Transverse colon (tissue), 4 donors: ENCODE measurements around the gene AHDC1. TPM values are rescaled to one million over a fixed set of nuclear protein-coding genes. Genes with fewer than 3 reads are reported as not detected.
A peak's percentile ranks its signal among the peaks of the same experiment; 100 is the strongest.
"Not testable (repeated sequence)": the region's sequence is repeated elsewhere in the genome, so short reads cannot be mapped to it uniquely, and the experiment has no call there.

Source experiments
- DNase-seq: peaks from one replicate; pipeline ENCODE4 v3.0.0-alpha.2; 2019
- H3K27ac ChIP-seq, 4 donors: fragments of 200-600 bp; sonication (generic); 2 replicates each; pipeline ENCODE4 v1.5.1; 2016 to 2018; ENCODE audit warnings: inconsistent platforms in 4 of 4
- H3K27me3 ChIP-seq: fragments of 200-600 bp; sonication (generic); 2 replicates; pipeline ENCODE4 v1.5.1; 2017; ENCODE audit warnings: inconsistent platforms
- H3K36me3 ChIP-seq, 4 donors: fragments of 200-600 bp; sonication (generic); 2 replicates each; pipeline ENCODE4 v1.5.1; 2017 to 2019; ENCODE audit warnings: inconsistent platforms in 4 of 4
- H3K4me1 ChIP-seq, 4 donors: fragments of 200-600 bp; sonication (generic); 2 replicates each; pipeline ENCODE4 v1.5.1; 2017 to 2020; ENCODE audit warnings: inconsistent platforms in 4 of 4
- H3K4me3 ChIP-seq, 4 donors: fragments of 200-600 bp; sonication (generic); 1 replicate in 1 of 4; 2 replicates in 3 of 4; pipeline versions ENCODE4 v1.5.1 to v1.6.1; 2017 to 2019; ENCODE audit warnings: inconsistent platforms in 4 of 4
- H3K9me3 ChIP-seq, 2 donors: fragments of 200-600 bp; sonication (generic); 2 replicates each; pipeline ENCODE4 v1.5.1; 2017 to 2019; ENCODE audit warnings: inconsistent platforms in 2 of 2
- EP300 ChIP-seq: sonication (generic); formaldehyde crosslinking; IDR thresholded peaks from one replicate; pipeline ENCODE4 v1.6.1; 2017; ENCODE audit warnings: antibody characterized with exemption, low read depth
- POLR2A ChIP-seq: fragments of 450-650 bp; IDR thresholded peaks from one replicate; pipeline ENCODE4 v1.6.1; 2016; ENCODE audit warnings: antibody characterized with exemption, mild to moderate bottlenecking, moderate library complexity
- POLR2AphosphoS5 ChIP-seq, 3 donors: sonication (generic); formaldehyde crosslinking; IDR thresholded peaks; one replicate each; pipeline ENCODE4 v1.6.1; 2016; ENCODE audit warnings: antibody characterized with exemption in 3 of 3
- WGBS, 2 donors: methylation state at CpG; one replicate each; pipeline ENCODE4 v1.1.5; 2018; ENCODE audit warnings: low coverage in 1 of 2; 5-methylcytosine and 5-hydroxymethylcytosine counted together
- in situ Hi-C, 4 donors: fragments of 200-750 bp; cut with MboI; loops; one replicate each; pipeline versions ENCODE4 v1.15.0 to v1.15.1; 2017; ENCODE audit warnings: low sequenced_read_pairs in 3 of 4, low pct_ligation_motif_present in 1 of 4, low pct_unique_long_range_greater_than_20kb in 1 of 4
- intact Hi-C: fragments of 100-400 bp; cut with DNase I; formaldehyde crosslinking; loops from one replicate; pipeline ENCODE4 v1.15.1; 2023; ENCODE audit warnings: low total_unique reads
- total RNA-seq, 4 donors: library from RNA; depleted of rRNA; stranded (reverse); fragments of >200 nt; gene quantifications; one replicate each; pipeline ENCODE4 v1.1.0, GENCODE V29; 2016
- TF ChIP-seq, protein P1 (sequence below), 5 experiments: fragments of 200-600 bp in 3 of 5; fragments of 450-650 bp in 2 of 5; sonication (generic) in 3 of 5; IDR thresholded peaks; 1 replicate in 2 of 5; 2 replicates in 3 of 5; pipeline ENCODE4 v1.5.1; 2016 to 2017; ENCODE audit warnings: antibody characterized with exemption in 5 of 5, inconsistent platforms in 3 of 5, mild to moderate bottlenecking in 2 of 5, moderate library complexity in 1 of 5

The AHDC1 gene
- total RNA-seq, 4 donors from 2014 or later: 11.7 to 34.4 (median 21.3) TPM

DNA sequence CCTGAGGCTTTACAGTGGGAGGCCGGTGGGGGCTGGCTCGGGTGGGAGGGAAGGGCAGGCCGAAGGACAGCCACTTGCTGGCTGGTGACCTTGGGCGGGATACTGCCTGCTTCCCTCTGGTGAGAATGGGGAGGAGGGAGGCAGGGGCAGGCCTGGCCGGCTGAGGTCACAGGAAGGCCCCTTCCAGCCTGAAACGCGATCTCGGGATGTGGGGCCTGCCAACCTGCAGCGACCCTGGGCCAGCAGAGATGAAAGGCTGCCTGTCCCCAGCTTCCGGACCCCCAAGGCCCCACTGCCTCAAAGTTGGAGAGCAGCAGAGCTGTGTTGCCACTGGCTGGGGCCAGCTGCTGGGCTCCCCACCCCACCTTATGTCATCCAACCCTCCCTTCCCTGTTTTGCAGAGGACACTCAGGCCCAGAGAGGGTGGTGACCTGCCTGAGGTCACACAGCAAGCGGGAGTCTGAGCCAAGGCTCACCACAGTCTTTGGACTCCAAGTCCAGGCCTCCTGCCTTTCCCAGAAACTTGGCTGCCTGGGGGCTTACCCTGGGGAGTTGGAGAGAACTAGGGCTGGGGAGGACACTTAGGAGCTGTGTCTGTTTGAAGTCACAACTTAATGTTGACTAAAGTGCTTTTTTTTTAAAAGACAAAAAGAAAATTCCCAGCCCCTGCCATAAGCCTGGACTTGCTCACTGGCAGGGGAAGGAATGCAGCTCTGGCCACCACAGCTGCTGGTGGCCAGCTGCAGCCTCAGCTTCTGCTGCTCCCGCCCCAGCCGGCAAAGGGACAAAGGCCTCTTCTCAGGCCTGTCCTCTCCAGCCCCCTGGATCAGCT lies 99.1 kb downstream of the AHDC1 start:
- 37% methylated on average over 8 of the region's 13 CpGs; no CpG with 5 or more reads in 1 of the 2 donors for WGBS, 2 donors
- DNase-seq: peak; percentile 54
- no peak overlapping the region for H3K4me3 ChIP-seq
- intact Hi-C loops (no loop called here), in situ Hi-C loops (no loop called here)
- no peaks in the 10 kb centered on the region for H3K27me3 ChIP-seq
- TF ChIP-seq POLR2AphosphoS5 (IDR thresholded peaks at IDR 0.05): peak in 1 of 3 donors; percentile 14
- no peak for TF ChIP-seq EP300
- TF ChIP-seq, protein P1, sequence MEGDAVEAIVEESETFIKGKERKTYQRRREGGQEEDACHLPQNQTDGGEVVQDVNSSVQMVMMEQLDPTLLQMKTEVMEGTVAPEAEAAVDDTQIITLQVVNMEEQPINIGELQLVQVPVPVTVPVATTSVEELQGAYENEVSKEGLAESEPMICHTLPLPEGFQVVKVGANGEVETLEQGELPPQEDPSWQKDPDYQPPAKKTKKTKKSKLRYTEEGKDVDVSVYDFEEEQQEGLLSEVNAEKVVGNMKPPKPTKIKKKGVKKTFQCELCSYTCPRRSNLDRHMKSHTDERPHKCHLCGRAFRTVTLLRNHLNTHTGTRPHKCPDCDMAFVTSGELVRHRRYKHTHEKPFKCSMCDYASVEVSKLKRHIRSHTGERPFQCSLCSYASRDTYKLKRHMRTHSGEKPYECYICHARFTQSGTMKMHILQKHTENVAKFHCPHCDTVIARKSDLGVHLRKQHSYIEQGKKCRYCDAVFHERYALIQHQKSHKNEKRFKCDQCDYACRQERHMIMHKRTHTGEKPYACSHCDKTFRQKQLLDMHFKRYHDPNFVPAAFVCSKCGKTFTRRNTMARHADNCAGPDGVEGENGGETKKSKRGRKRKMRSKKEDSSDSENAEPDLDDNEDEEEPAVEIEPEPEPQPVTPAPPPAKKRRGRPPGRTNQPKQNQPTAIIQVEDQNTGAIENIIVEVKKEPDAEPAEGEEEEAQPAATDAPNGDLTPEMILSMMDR (IDR thresholded peaks at IDR 0.05): no peak
- H3K27ac ChIP-seq: peak overlapping the region; percentile 78 to 94 (median 86)
- H3K4me1 ChIP-seq: peaks cover 10 to 33% (median 29%) of the 10 kb centered on the region in 4 donors
- no peaks in the 10 kb centered on the region for H3K36me3 ChIP-seq
- no peaks in the 10 kb centered on the region for H3K9me3 ChIP-seq

DNA sequence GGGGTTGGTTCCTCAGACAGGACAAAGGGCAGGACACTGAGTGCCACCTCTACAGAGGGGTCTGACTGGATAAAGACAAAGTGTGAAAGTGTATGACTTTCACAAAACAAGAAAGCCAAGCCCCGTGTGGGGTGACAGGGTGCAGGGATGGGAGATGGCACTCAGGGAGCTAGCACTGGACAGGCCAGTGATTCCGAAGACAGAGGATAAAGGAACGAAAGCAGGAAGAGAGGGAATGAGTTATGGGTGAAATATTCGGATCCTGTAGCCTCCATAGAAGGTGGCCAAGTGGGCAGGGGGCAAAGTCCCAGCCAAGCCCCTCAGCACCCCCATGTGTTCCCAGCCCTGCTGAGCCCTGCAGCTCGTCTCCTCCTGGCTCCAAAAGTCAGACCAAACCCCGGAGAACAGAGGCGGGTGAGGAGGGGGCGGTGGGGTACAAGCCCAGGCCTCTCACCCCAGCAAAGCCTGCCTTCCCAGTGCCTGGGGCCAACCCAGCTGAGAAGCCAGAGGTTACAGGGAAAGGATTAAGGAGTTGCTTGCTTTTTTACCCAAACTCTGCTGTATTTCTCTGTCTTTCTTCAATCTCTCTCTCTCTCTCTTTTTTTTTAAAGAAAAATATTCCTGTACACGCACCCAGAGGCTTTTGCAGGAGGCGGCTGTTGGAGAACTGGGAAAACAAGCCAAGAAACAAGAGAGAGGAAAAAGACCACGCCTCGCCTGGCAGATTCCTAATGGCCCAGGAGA lies 99.9 kb downstream of the AHDC1 start:
- H3K4me1 ChIP-seq: peaks cover 10 to 25% (median 21%) of the 10 kb centered on the region in 4 donors
- H3K36me3 ChIP-seq: no peaks in the 10 kb centered on the region
- peak overlapping the region; percentile 78 to 94 (median 86) for H3K27ac ChIP-seq
- H3K4me3 ChIP-seq: no peak overlapping the region
- WGBS, 2 donors: 32 to 67% methylated on average over 5 to 12 of the region's 12 CpGs
- no peak for DNase-seq
- intact Hi-C loops: no loop called here
- no peaks in the 10 kb centered on the region for H3K9me3 ChIP-seq
- H3K27me3 ChIP-seq: no peaks in the 10 kb centered on the region
- in situ Hi-C loops: no loop called here
- TF ChIP-seq POLR2AphosphoS5 (IDR thresholded peaks at IDR 0.05): no peak
- TF ChIP-seq, protein P1 (IDR thresholded peaks at IDR 0.05): no peak
- TF ChIP-seq POLR2A: no peak
- TF ChIP-seq EP300: no peak

DNA sequence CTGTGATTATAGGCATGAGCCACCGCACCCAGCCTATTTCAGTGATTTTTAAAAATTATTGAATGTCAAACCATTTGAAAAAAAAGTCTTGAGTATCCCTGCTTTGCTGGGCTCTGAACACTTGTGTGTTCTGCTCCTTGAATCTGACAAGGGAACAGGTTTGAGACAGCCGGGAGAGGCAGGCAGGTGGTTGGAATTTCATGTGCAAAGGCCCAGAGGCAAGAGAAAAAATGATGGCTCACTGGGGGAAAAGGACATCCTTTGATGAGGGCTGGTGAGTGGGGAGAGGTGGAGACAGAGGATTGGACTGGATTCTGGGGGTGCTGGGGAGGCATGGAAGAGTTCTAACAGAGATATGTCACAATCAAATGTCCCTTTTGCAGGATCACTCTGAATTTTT lies 100.9 kb downstream of the AHDC1 start:
- in situ Hi-C loops: no loop called here
- H3K27ac ChIP-seq: peak overlapping the region in 3 of 4 donors; percentile 78 to 94 (median 81)

DNA sequence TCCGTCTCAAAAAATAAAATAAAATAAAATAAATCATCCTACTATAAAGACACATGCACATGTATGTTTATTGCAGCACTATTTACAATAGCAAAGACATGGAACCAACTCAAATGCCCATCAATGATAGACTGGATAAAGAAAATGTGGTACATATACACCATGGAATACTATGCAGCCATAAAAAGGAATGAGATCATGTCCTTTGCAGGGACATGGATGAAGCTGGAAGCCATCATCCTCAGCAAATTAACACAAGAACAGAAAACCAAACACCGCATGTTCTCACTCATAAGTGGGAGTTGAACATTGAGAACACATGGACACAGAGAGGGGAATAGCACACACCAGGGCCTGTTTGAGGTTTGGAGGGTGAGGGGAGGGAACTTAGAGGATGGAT lies 102.8 kb downstream of the AHDC1 start:
- intact Hi-C loops: not testable (repeated sequence)
- H3K4me1 ChIP-seq: peaks cover 10 to 26% (median 21%) of the 10 kb centered on the region in 4 donors

More for the DNA sequence above, 100.9 kb downstream of the AHDC1 start:
- Histone ChIP-seq H3K27me3 (no peaks in the 10 kb centered on the region), H3K4me1 (peaks cover 10 to 23% (median 19%) of the 10 kb centered on the region in 4 donors), H3K36me3 (no peaks in the 10 kb centered on the region), H3K9me3 (no peaks in the 10 kb centered on the region), H3K4me3 (no peak overlapping the region)
- WGBS, 2 donors: 88% methylated on average over 2 of the region's 2 CpGs; no CpG with 5 or more reads in 1 of the 2 donors
- TF ChIP-seq EP300 (no peak), POLR2AphosphoS5 (IDR thresholded peaks at IDR 0.05) (no peak), POLR2A (no peak)
- TF ChIP-seq, protein P1 (IDR thresholded peaks at IDR 0.05): no peak
- DNase-seq: no peak
- intact Hi-C loops: no loop called here

More for the DNA sequence above, 102.8 kb downstream of the AHDC1 start:
- H3K27me3 ChIP-seq, H3K4me3 ChIP-seq, DNase-seq, H3K36me3 ChIP-seq, H3K27ac ChIP-seq, in situ Hi-C loops, H3K9me3 ChIP-seq: not testable (repeated sequence)
- 92 to 100% methylated on average over 1 to 2 of the region's 2 CpGs for WGBS, 2 donors
